Measurements from ENCODE around the gene LTBR. TPM values are rescaled to one million over a fixed set of nuclear protein-coding genes. Genes with fewer than 3 reads are reported as not detected.

LTBR gene
- total and polyA plus RNA-seq, 2 donors (not counting 1 experiment from before 2014, with no cell fraction given) = 55.7 to 78.4 TPM

GRCh38 chr12:6390084-6390799 is 6.3 kb downstream of the LTBR start:
- H3K79me2 ChIP-seq (ENCODE audit: control insufficient read depth, insufficient read depth, low read length) = peaks cover 7% of the 10 kb centered on the region
- no peaks in the 10 kb centered on the region for H4K20me1 ChIP-seq (ENCODE audit: control insufficient read depth, extremely low read depth, insufficient read depth, low read length)
- no peak for DNase-seq (ENCODE audit: low read depth in 2 of 2)
- no peaks in the 10 kb centered on the region for H3K27me3 ChIP-seq (ENCODE audit: control insufficient read depth, insufficient read depth, low read length)
- no peak overlapping the region for H2AFZ ChIP-seq (ENCODE audit: low read length)
- no peak overlapping the region for H3K4me3 ChIP-seq (replicated peaks in 1 of 4; ENCODE audit: control extremely low read depth in 1 of 4, insufficient read depth in 1 of 4, low read depth in 3 of 4, low read length in 4 of 4)
- H3K4me2 ChIP-seq (ENCODE audit: extremely low read depth, insufficient read depth, low read length) = no peak overlapping the region
- peaks cover 8% of the 10 kb centered on the region for H3K4me1 ChIP-seq (ENCODE audit: control insufficient read depth, extremely low read depth, insufficient read depth, low read length)
- H3K9me3 ChIP-seq (ENCODE audit: control insufficient read depth, insufficient read depth, low read depth, low read length) = no peaks in the 10 kb centered on the region
- peaks cover 26% of the 10 kb centered on the region for H3K36me3 ChIP-seq (ENCODE audit: control insufficient read depth, insufficient read depth, low read length)
- H3K9ac ChIP-seq (ENCODE audit: insufficient read depth, low read length) = no peak overlapping the region
- no peak overlapping the region for H3K27ac ChIP-seq (ENCODE audit: insufficient read depth, low read length)
- TF ChIP-seq EZH2 (IDR thresholded peaks at IDR 0.05; ENCODE audit: low read length, missing control alignments) (no peak), CTCF (conservative IDR thresholded peaks at IDR 0.05 in 1 of 2, IDR thresholded peaks at IDR 0.05 in 1 of 2; ENCODE audit: low read depth in 1 of 2, low read length in 2 of 2) (no peak)

GRCh38 chr12:6391013-6391412 is 7.1 kb downstream of the LTBR start:
- Histone ChIP-seq H3K4me3 (replicated peaks in 1 of 4; ENCODE audit: control extremely low read depth in 1 of 4, insufficient read depth in 1 of 4, low read depth in 3 of 4, low read length in 4 of 4) (no peak overlapping the region), H3K9me3 (ENCODE audit: control insufficient read depth, insufficient read depth, low read depth, low read length) (no peaks in the 10 kb centered on the region), H3K4me2 (ENCODE audit: extremely low read depth, insufficient read depth, low read length) (no peak overlapping the region), H3K36me3 (ENCODE audit: control insufficient read depth, insufficient read depth, low read length) (peaks cover 24% of the 10 kb centered on the region), H3K4me1 (ENCODE audit: control insufficient read depth, extremely low read depth, insufficient read depth, low read length) (peaks cover 3% of the 10 kb centered on the region), H3K27me3 (ENCODE audit: control insufficient read depth, insufficient read depth, low read length) (no peaks in the 10 kb centered on the region), H2AFZ (ENCODE audit: low read length) (no peak overlapping the region), H3K27ac (ENCODE audit: insufficient read depth, low read length) (no peak overlapping the region), H3K79me2 (ENCODE audit: control insufficient read depth, insufficient read depth, low read length) (peaks cover 2% of the 10 kb centered on the region), H3K9ac (ENCODE audit: insufficient read depth, low read length) (no peak overlapping the region), H4K20me1 (ENCODE audit: control insufficient read depth, extremely low read depth, insufficient read depth, low read length) (no peaks in the 10 kb centered on the region)
- DNase-seq (ENCODE audit: low read depth in 2 of 2) = no peak
- TF ChIP-seq CTCF (conservative IDR thresholded peaks at IDR 0.05 in 1 of 2, IDR thresholded peaks at IDR 0.05 in 1 of 2; ENCODE audit: low read depth in 1 of 2, low read length in 2 of 2) = no peak

GRCh38 chr12:6392504-6392903 is 8.5 kb downstream of the LTBR start:
- Histone ChIP-seq H3K36me3 (ENCODE audit: control insufficient read depth, insufficient read depth, low read length) (peaks cover 20% of the 10 kb centered on the region), H3K27ac (ENCODE audit: insufficient read depth, low read length) (no peak overlapping the region), H3K79me2 (ENCODE audit: control insufficient read depth, insufficient read depth, low read length) (no peaks in the 10 kb centered on the region), H3K4me1 (ENCODE audit: control insufficient read depth, extremely low read depth, insufficient read depth, low read length) (no peaks in the 10 kb centered on the region), H3K9me3 (ENCODE audit: control insufficient read depth, insufficient read depth, low read depth, low read length) (no peaks in the 10 kb centered on the region), H3K4me2 (ENCODE audit: extremely low read depth, insufficient read depth, low read length) (no peak overlapping the region), H2AFZ (ENCODE audit: low read length) (no peak overlapping the region), H3K9ac (ENCODE audit: insufficient read depth, low read length) (no peak overlapping the region), H4K20me1 (ENCODE audit: control insufficient read depth, extremely low read depth, insufficient read depth, low read length) (no peaks in the 10 kb centered on the region), H3K4me3 (replicated peaks in 1 of 4; ENCODE audit: control extremely low read depth in 1 of 4, insufficient read depth in 1 of 4, low read depth in 3 of 4, low read length in 4 of 4) (no peak overlapping the region), H3K27me3 (ENCODE audit: control insufficient read depth, insufficient read depth, low read length) (no peaks in the 10 kb centered on the region)
- no peak for DNase-seq (ENCODE audit: low read depth in 2 of 2)
- TF ChIP-seq CTCF (conservative IDR thresholded peaks at IDR 0.05 in 1 of 2, IDR thresholded peaks at IDR 0.05 in 1 of 2; ENCODE audit: low read depth in 1 of 2, low read length in 2 of 2) (no peak), EZH2 (IDR thresholded peaks at IDR 0.05; ENCODE audit: low read length, missing control alignments) (no peak)

All from fibroblast of lung (primary cell).